H1 (cell line): ENCODE data around the gene USH2A. TPM values are rescaled to one million over a fixed set of nuclear protein-coding genes. Genes with fewer than 3 reads are reported as not detected.

Experiments used
- CTCF ChIA-PET: fragments of 300-600 bp; sonication (Branson Sonifier 250); formaldehyde crosslinking; loops from one replicate; lab custom pipeline; 2021; ENCODE audit not compliant: partially characterized antibody; lab: Charles Lee
- POLR2A ChIA-PET: fragments of 300-600 bp; sonication (Branson Sonifier 250); formaldehyde crosslinking; loops from one replicate; lab custom pipeline; 2021; ENCODE audit warnings: inconsistent platforms; ENCODE audit not compliant: partially characterized antibody; lab: Charles Lee
- DNase-seq, 2 experiments: peaks; one replicate each; pipeline versions ENCODE4 v3.0.0 to v3.0.0-alpha.2; 2010 to 2022; ENCODE audit warnings: low spot score in 2 of 2, low read depth in 1 of 2, mixed read lengths in 1 of 2
- FAIRE-seq: peaks from 2 replicates; lab custom pipeline; 2011; peaks lifted over from hg19 to GRCh38; lab: Jason Lieb, UNC
- H2AFZ ChIP-seq: 2 replicates; pipeline ENCODE4 v1.8.1; 2012; ENCODE audit warnings: low read length, inconsistent platforms
- H2AK5ac ChIP-seq: 2 replicates; pipeline ENCODE4 v1.6.1; 2013; ENCODE audit warnings: low read depth, low read length
- H2BK120ac ChIP-seq: replicated peaks from 2 replicates; pipeline ENCODE3; 2013; ENCODE audit warnings: low read depth, low read length, inconsistent platforms
- H2BK12ac ChIP-seq: 2 replicates; pipeline ENCODE4 v1.6.1; 2013; ENCODE audit warnings: low read depth, low read length
- H2BK15ac ChIP-seq: 2 replicates; pipeline ENCODE4 v1.6.1; 2013; ENCODE audit warnings: low read length
- H2BK20ac ChIP-seq: 2 replicates; pipeline ENCODE4 v1.6.1; 2013; ENCODE audit warnings: low read length
- H2BK5ac ChIP-seq: 2 replicates; pipeline ENCODE4 v1.6.1; 2013; ENCODE audit warnings: low read depth, low read length
- H3K14ac ChIP-seq: 2 replicates; pipeline ENCODE4 v1.6.1; 2013; ENCODE audit warnings: inconsistent platforms; ENCODE audit not compliant: insufficient read length
- H3K18ac ChIP-seq: 2 replicates; pipeline ENCODE4 v1.6.1; 2013; ENCODE audit warnings: low read length; ENCODE audit errors: extremely low read depth
- H3K23ac ChIP-seq: 2 replicates; pipeline ENCODE4 v1.6.1; 2013; ENCODE audit warnings: inconsistent platforms; ENCODE audit not compliant: insufficient read length
- H3K23me2 ChIP-seq: 2 replicates; pipeline ENCODE4 v1.6.1; 2013; ENCODE audit warnings: low read depth, low read length
- H3K27ac ChIP-seq: 2 replicates; pipeline ENCODE4 v1.6.1; 2011; ENCODE audit warnings: low read depth, low read length, inconsistent platforms
- H3K27me3 ChIP-seq, 4 experiments: replicated peaks in 1 of 4; 1 replicate in 1 of 4; 2 replicates in 3 of 4; pipeline versions ENCODE4 v1.6.1 to v1.8.1; 2011 to 2013; ENCODE audit warnings: low read length in 3 of 4, mild to moderate bottlenecking in 3 of 4, inconsistent platforms in 2 of 4, mixed read lengths in 2 of 4, moderate library complexity in 1 of 4; ENCODE audit not compliant: control insufficient read depth in 3 of 4, insufficient read depth in 3 of 4; ENCODE audit errors: extremely low read depth in 1 of 4
- H3K36me3 ChIP-seq, 4 experiments: 2 replicates each; pipeline versions ENCODE4 v1.6.1 to v1.8.1; 2011 to 2013; ENCODE audit warnings: mild to moderate bottlenecking in 4 of 4, low read length in 3 of 4, moderate library complexity in 2 of 4, control low read depth in 1 of 4, inconsistent platforms in 1 of 4; ENCODE audit not compliant: insufficient read depth in 4 of 4, control insufficient read depth in 2 of 4
- H3K4ac ChIP-seq: replicated peaks from 2 replicates; pipeline ENCODE3; 2013; ENCODE audit warnings: low read length, low read depth, mixed read lengths, inconsistent platforms; ENCODE audit not compliant: insufficient read length
- H3K4me1 ChIP-seq, 4 experiments: replicated peaks in 1 of 4; 1 replicate in 1 of 4; 2 replicates in 3 of 4; pipeline versions ENCODE4 v1.6.1 to v1.8.1; 2011 to 2013; ENCODE audit warnings: low read length in 3 of 4, inconsistent platforms in 2 of 4, mixed read lengths in 1 of 4; ENCODE audit not compliant: insufficient read depth in 4 of 4, control insufficient read depth in 3 of 4
- H3K4me2 ChIP-seq, 2 experiments: 2 replicates each; pipeline versions ENCODE4 v1.6.1 to v1.8.1; 2011 to 2013; ENCODE audit warnings: low read depth in 2 of 2, low read length in 2 of 2, control low read depth in 1 of 2, inconsistent platforms in 1 of 2, mild to moderate bottlenecking in 1 of 2; ENCODE audit not compliant: insufficient read depth in 1 of 2
- H3K4me3 ChIP-seq, 4 experiments: fragments of 200-600, 300-600 bp in 1 of 4; sonication (generic), shearing (Covaris generic), sonication (Bioruptor Twin) in 1 of 4; 2 replicates each; pipeline versions ENCODE4 v1.5.1 to v1.8.1; 2011 to 2016; ENCODE audit warnings: low read length in 4 of 4, low read depth in 3 of 4, control low read depth in 2 of 4, inconsistent platforms in 2 of 4, mild to moderate bottlenecking in 2 of 4, mixed read lengths in 1 of 4, moderate library complexity in 1 of 4; ENCODE audit not compliant: insufficient read depth in 2 of 4; ENCODE audit errors: extremely low read depth in 1 of 4
- H3K56ac ChIP-seq: replicated peaks from 2 replicates; pipeline ENCODE3; 2013; ENCODE audit warnings: low read depth, mild to moderate bottlenecking, mixed read lengths, low read length, inconsistent platforms; ENCODE audit not compliant: insufficient read length
- H3K79me1 ChIP-seq: 2 replicates; pipeline ENCODE4 v1.6.1; 2013; ENCODE audit warnings: low read depth, low read length, control low read depth
- H3K79me2 ChIP-seq, 2 experiments: 2 replicates each; pipeline versions ENCODE4 v1.6.1 to v1.8.1; 2012 to 2013; ENCODE audit warnings: low read length in 2 of 2, mild to moderate bottlenecking in 2 of 2, inconsistent platforms in 1 of 2; ENCODE audit not compliant: insufficient read depth in 2 of 2, control insufficient read depth in 1 of 2
- H3K9ac ChIP-seq, 4 experiments: replicated peaks in 1 of 4; 1 replicate in 1 of 4; 2 replicates in 3 of 4; pipeline versions ENCODE4 v1.6.1 to v1.8.1; 2011 to 2013; ENCODE audit warnings: low read depth in 3 of 4, low read length in 3 of 4, control low read depth in 2 of 4, mild to moderate bottlenecking in 2 of 4, moderate library complexity in 2 of 4, inconsistent platforms in 1 of 4; ENCODE audit errors: extremely low read depth in 1 of 4
- H3K9me3 ChIP-seq, 2 experiments: 2 replicates each; pipeline versions ENCODE4 v1.6.1 to v1.8.1; 2012 to 2013; ENCODE audit warnings: mild to moderate bottlenecking in 2 of 2, moderate library complexity in 2 of 2, control low read depth in 1 of 2, inconsistent platforms in 1 of 2, low read depth in 1 of 2, low read length in 1 of 2, mixed read lengths in 1 of 2; ENCODE audit not compliant: insufficient read depth in 2 of 2
- H4K20me1 ChIP-seq, 2 experiments: replicated peaks in 1 of 2; 2 replicates each; pipeline versions ENCODE3 to v1.8.1; 2011 to 2013; ENCODE audit warnings: inconsistent platforms in 2 of 2, low read length in 2 of 2, mild to moderate bottlenecking in 1 of 2; ENCODE audit not compliant: insufficient read depth in 2 of 2, control insufficient read depth in 1 of 2
- H4K5ac ChIP-seq: 2 replicates; pipeline ENCODE4 v1.6.1; 2013; ENCODE audit warnings: low read length, low read depth, mixed read lengths, inconsistent platforms; ENCODE audit not compliant: insufficient read length
- H4K8ac ChIP-seq: 2 replicates; pipeline ENCODE4 v1.8.0; 2013; ENCODE audit warnings: mild to moderate bottlenecking, moderate library complexity, low read length, inconsistent platforms; ENCODE audit not compliant: insufficient read depth; ENCODE audit errors: extremely low read depth
- H4K91ac ChIP-seq: replicated peaks from 2 replicates; pipeline ENCODE3; 2013; ENCODE audit warnings: low read length, mixed read lengths, inconsistent platforms; ENCODE audit not compliant: insufficient read length
- HDAC2 ChIP-seq, 2 experiments: fragments of 300-600 bp in 1 of 2; sonication (generic) in 1 of 2; IDR thresholded peaks; 2 replicates each; pipeline ENCODE4 v1.6.1; 2011 to 2012; ENCODE audit warnings: low read depth in 2 of 2, low read length in 2 of 2, mild to moderate bottlenecking in 2 of 2, moderate library complexity in 2 of 2, borderline replicate concordance in 1 of 2, inconsistent platforms in 1 of 2
- POLR2A ChIP-seq, 2 experiments: IDR thresholded peaks; 1 replicate in 1 of 2; 2 replicates in 1 of 2; pipeline ENCODE4 v1.6.1; 2011; ENCODE audit warnings: low read depth in 2 of 2, low read length in 2 of 2, mild to moderate bottlenecking in 2 of 2; ENCODE audit errors: control extremely low read depth in 1 of 2
- POU5F1 ChIP-seq: IDR thresholded peaks from 2 replicates; pipeline ENCODE4 v1.6.1; 2011; ENCODE audit warnings: low read depth, mild to moderate bottlenecking, low read length, moderate library complexity
- RBBP5 ChIP-seq: IDR thresholded peaks from 2 replicates; pipeline ENCODE4 v1.7.1; 2012; ENCODE audit warnings: low read depth, mild to moderate bottlenecking, inconsistent platforms, low read length, moderate library complexity, borderline replicate concordance
- YY1 ChIP-seq: IDR thresholded peaks from 2 replicates; pipeline ENCODE4 v1.6.1; 2011; ENCODE audit warnings: low read depth, mild to moderate bottlenecking, low read length
- polyA plus RNA-seq, 7 experiments: library from polyadenylated mRNA; depleted of rRNA in 3 of 7; stranded (reverse) in 5 of 7; unstranded in 2 of 7; fragments of >200 nt in 5 of 7; fragments of 200-250 nt in 2 of 7; gene quantifications; 1 replicate in 5 of 7; 2 replicates in 1 of 7; 4 replicates in 1 of 7; pipeline versions ENCODE4 v1.2.1 to v1.2.3, GENCODE V29; 2011 to 2013; ENCODE audit warnings: missing spikeins in 2 of 7, mixed read lengths in 2 of 7
- total RNA-seq: library from RNA; stranded (reverse); fragmentation: NEBNext Ultra II Directional; extraction: Animal tissue kit (Norgen Biotek cat#: 25700); gene quantifications from 2 replicates; pipeline ENCODE4 v1.2.1, GENCODE V29; 2021

USH2A gene
- total and polyA plus RNA-seq, 2 of the 8 experiments (the other 6 are each of a cell fraction or from before 2014, with no cell fraction given) = 0.02 to 0.17 TPM

- Histone ChIP-seq H2BK20ac (no peak overlapping the region), H2AK5ac (no peak overlapping the region), H4K5ac (no peak overlapping the region), H3K9me3 (peaks cover 0 to 12% of the 10 kb centered on the region in 2 experiments; a peak in 2 of 4 replicates), H3K27me3 (no peaks in the 10 kb centered on the region), H3K79me2 (no peaks in the 10 kb centered on the region), H2BK15ac (no peak overlapping the region), H3K23ac (no peak overlapping the region), H3K9ac (no peak overlapping the region), H3K56ac (no peak overlapping the region), H2BK5ac (no peak overlapping the region), H3K36me3 (no peaks in the 10 kb centered on the region), H3K79me1 (no peaks in the 10 kb centered on the region), H4K20me1 (no peaks in the 10 kb centered on the region), H3K18ac (no peak overlapping the region), H4K8ac (no peak overlapping the region), H4K91ac (no peak overlapping the region), H2BK120ac (no peak overlapping the region), H3K4me1 (no peaks in the 10 kb centered on the region), H2BK12ac (no peak overlapping the region), H3K27ac (no peak overlapping the region), H3K14ac (no peak overlapping the region), H3K23me2 (no peaks in the 10 kb centered on the region), H2AFZ (no peak overlapping the region), H3K4me3 (no peak overlapping the region), H3K4me2 (no peak overlapping the region), H3K4ac (no peak overlapping the region)
- ChIA-PET POLR2A (no interaction called here), CTCF (no interaction called here)
- DNase-seq (no peak), FAIRE-seq (no peak)
- TF ChIP-seq YY1 (no peak), RBBP5 (no peak), POU5F1 (no peak), HDAC2 (IDR thresholded peaks at IDR 0.05; ENCODE audit: borderline replicate concordance in 1 of 2, low read depth in 2 of 2, low read length in 2 of 2) (no peak), POLR2A (IDR thresholded peaks at IDR 0.05; ENCODE audit: control extremely low read depth in 1 of 2, low read depth in 2 of 2, low read length in 2 of 2) (no peak)
Observed at GRCh38 chr1:215731699-215732098, 691.5 kb downstream of the USH2A start.
